ENCODE measurements around the gene PRKD1.

PRKD1 gene

DNA sequence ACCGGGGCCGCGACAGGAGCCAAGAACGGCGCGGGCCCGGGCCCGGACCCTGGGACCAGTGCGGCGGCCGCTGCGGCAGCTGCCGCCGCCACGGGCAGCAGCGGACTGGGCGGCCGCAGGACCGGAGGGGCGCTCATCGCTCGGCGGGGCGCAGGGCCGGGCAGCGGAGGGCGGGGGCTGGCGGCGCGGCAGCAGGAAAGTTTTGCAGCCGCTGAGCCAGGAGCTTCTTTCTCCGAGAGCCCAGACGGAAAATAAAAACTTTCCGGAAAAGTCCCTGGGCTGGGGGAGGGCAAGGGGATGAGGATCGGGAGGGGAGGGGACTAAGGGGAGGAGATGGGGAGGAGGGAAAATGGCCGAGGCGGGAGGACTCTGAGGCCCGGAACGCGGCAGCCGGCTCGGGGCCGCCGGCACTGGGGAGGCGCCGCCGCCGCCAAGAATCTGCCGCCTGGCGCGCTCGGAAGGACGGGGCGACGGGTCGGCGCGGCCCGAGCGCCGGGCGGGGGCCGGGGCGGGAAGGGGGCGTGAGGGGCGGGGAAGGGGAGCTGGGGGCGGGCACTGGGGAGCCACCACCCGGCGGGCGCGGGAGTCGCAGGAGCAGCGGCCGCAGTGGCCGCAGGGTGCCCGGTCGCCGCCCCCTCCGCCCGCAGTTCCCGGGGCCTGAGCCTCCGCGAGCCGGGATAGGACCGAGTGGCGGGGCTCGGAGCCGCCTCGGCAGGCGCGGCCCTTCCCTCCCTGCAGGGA, at the start of gene PRKD1:
Gene PRKD1 (minus strand): TSS at position 472 of the 741 bp plus-strand sequence.
- peak; percentile 26 for DNase-seq

DNA sequence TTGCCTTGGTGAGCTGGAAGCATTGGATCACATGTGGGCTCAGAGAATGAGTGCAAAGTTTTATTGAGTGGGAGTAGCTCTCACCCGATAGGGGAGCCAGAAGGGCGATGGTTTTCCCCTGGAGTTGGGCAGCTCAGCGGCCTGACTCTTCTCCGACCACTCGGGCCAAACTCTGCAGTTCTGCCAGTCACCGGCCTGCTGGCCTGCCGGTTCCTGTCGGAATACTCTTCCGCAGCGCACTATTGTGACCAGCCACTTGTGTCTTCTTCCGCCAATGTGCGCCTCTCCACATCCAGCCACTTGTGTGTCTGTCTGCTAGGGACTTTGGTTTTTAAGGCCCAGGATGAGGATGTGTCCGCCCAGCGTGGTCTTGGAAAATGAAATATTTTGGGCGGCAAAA, 43.5 kb upstream of the PRKD1 start:
- no peak for DNase-seq

DNA sequence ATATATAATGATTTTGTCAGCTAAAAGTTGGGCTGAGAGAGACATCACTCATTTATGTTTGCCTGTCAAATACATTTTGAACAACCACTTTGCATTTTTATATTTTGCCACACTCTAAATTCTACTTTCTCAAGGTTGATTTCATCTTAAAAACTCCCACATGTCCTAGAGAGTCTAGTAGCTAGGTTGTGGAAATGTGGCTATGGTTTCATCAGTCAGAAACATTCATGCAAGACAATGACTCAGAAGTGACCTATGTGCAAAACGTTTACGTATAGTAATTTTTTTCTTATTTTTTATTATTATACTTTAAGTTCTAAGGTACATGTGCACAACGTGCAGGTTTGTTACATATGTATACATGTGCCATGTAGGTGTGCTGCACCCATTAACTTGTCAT, 27.4 kb upstream of the PRKD1 start:
- no peak for DNase-seq

DNA sequence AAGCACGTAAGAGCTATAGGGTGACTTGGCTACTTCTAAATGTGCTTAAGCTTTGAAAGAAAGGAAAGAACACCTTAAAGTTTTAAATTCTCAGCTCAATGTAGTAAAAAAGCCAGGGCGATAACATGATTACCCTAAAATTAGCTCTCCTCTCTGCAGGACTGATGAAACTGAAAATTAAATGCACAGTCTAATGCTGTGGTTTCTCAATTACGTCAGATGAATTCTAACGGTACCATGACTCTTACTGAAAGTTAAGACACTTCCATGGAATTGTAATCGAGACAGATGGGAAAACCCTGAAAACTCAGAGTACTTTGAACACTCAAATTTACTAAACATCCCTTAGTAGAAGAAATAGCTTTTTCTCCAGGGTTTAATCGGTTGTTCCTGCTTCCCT, 25.9 kb upstream of the PRKD1 start:
- no peak for DNase-seq

DNA sequence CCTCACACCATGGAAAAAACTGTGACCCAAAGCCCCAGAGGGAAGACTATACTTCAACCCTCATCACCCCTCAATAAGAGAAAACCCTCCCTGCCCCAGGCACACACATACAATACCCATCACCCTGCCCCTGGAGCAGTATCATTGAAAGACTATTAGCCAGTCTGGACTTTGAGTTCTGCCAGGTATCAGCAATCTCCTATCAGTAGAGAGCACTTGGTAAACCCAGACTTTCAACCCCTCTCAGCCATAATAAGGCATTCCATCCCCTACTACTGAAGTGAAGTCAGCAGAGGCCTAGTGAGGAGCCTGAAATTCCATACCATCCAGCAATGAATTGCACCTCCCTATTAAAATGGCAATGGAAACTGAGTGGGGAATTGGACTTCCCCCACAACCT, 16.4 kb upstream of the PRKD1 start:
- no peak for DNase-seq

DNA sequence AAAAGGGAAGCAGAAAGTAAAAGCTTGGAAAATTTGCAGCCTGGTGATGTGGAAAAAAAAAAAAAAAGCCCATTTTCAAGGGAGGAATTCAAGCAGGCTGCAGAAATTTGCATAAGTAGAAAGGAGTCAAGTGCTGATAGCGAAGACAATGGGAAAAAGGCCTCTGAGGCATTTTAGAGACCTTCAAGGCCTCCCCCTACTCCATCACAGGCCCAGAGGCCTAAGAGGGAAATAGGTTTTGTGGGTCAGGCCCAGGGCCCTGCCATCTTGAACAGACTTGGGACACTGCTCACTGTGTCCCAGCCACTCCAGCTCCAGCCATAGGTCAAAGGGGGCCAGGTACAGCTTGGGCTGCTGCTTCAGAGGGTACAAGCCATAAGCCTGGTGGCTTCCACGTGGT, 13.8 kb upstream of the PRKD1 start:
- no peak for DNase-seq

DNA sequence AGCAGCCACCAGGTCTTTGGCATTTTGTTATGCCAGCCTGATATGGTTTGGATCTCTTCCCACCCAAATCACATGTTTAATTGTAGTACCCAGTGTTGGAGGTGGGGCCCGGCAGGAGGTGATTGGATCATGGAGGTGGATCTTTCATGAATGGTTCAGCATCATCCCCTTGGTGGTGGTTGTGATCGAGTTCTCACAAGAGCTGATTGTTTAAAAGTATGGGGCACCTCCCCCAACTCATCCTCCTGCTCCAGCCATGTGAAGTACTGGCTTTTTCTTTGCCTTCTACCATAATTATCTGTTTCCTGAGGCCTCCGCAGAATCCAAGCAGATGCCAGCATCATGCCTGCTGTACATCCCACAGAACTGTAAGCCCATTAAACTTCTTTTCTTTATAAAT, 12.8 kb upstream of the PRKD1 start:
- no peak for DNase-seq

DNA sequence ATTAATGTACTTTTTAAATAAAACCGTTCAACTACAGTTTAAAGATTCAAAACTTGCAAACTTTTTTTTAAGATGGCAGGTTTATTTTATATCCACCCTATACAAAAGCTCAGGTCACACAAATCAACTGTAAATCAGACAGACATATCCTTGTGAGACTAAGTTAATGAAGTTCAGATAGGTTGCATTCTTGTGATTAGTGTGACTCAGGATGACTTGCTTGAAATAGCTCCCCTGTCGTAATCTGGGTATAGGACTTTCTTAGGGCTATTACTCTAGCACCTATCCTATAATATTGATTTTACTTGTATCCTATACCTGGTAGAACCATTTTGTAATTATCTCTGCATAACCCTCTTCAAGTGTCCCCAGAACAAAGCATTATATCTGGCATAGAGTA, 9.5 kb upstream of the PRKD1 start:
- no peak for DNase-seq

DNA sequence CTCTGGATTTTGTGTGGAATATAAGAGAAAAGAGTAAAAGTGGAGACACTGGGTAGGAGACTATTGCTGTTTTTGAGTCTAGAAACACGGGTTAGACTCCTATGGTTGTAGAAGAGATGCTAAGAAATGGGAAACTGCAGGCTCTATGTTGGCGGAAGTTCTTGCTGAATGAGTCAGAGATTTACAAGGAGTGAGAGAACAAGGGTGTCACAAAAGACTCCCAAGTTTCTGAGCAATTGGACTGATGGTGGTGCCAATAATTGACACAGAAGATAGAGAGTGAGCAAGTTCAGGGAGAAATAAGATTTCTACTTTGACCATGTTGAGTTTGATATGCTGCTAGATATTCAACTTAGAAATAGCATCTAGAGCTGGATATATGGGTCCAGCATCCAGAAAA, 2.6 kb upstream of the PRKD1 start:
- no peak for DNase-seq

DNA sequence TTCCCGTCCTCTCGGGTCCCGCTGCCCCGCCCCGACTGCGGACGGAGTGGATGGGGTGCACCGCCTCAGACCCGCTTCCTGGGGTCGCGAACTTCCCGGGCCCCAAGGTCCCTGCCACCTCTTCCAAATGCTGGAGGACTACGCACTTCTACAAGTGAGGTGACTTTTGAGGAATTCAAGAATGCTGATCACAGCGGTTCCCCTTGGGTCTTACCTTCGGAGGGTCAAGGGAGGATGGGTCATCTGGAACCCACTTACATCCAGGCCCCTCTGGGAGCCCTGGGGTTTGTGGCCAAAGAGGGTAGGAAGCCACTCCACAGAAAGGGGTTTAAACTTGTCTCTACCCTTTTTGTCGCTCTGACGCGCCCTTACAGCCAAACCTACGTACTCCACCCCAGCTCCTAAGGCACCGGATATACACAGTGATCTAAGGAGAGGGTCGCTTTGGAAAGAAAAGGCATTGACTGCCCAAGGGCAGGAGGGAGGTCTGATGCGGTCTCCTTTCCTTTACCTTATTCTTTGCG, 532 bp upstream of the PRKD1 start:
- no peak for DNase-seq

DNA sequence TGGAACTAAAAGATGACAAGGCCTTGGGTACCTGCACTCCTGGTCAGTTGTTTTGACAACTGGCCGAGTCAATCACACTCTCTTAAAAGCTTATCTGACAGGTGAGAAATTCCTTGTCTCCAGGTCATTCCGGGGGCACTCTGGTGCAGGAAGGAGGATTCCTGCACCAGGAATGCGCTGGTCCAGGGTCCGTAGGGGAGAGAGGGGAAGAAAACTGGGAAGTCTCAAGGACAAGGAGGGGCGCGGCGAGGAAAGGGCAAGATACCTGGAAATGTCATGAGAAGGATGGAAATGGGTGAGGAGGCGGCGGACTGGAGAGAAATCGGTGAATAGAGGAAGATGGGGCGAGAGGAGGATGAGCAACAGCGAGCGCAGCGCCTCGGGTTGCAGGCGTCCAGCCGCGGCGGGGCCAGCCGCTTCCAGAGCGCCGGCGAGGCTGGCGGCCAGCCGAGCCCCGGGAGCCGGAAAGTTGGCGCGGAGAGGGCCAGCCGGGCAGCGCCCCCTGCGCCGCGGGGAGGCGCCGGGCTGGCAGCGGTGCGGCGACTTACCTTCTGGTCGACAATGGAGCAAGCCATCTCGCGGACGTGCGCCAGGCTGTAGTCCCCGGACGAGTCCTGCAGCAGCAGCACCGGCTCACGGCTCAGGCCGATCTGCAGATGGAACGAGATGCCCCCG, 809 bp downstream of the PRKD1 start:
- no peak for DNase-seq

DNA sequence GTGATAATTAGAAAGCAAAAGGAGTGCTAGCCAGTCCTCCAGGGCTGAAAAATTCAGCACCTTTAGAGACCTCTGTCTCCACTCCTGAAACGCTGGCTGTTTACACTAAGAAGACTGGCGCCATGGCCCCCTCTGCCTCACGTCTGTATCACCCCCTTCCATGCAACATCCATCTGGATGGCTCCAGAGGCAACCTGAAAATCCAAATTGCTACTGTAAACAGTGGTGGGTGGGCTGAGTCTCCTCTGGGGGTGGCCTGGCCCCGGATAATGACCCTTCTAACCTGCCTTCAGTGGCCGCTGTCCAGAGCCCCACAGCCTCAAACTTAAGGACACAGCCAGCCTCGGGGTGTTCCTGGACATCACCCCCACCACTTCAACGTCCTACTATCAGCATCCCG, 1.4 kb downstream of the PRKD1 start:
- peak; percentile 21 for DNase-seq

DNA sequence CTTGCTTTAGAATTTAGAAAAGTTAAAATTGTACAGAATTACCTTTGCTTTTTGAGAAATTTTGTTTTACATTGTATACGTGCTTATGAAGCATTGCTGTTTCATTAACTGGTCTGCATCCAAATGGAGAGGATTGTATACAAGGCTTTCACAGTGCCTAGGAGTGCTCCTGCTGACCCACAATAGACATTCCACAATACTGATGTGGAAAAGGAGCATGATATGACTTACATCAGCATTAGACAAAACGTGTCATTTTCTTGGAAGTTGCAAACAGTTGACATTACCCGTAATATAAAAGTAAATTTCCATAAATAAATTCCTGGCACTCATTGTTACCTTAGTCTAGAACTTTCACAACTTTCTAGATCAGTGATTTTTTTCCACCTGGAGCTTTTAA, 1.9 kb downstream of the PRKD1 start:
- no peak for DNase-seq

DNA sequence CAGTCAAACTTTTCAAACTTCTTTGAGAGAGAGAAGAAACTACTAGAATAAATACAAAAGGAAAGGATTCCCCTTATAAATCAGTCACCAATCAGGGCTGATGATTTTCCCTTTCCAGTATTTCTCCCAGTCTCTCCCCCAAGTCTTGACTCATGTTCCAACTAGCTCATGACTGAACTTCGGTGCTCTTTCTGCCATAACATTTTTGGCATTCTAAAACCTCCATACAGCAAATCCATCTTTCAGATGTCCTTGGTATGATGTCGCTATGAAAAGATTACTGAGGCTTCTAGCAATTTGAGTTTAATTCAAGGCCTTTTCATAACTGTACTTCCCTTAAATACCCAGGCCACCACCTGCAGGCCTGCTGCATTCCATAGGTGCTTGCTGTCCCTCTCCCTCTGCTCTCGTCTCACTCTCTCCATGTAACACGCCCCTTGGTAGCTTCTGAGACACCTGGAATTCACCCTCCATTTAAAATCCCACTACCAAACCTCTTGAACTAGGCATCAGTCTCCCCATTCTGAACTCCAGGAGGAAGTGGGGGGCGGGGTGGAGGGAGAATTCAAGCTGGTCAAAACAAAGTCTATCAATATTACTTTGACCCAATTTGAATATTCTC, 2.4 kb downstream of the PRKD1 start:
- DNase-seq = no peak

DNA sequence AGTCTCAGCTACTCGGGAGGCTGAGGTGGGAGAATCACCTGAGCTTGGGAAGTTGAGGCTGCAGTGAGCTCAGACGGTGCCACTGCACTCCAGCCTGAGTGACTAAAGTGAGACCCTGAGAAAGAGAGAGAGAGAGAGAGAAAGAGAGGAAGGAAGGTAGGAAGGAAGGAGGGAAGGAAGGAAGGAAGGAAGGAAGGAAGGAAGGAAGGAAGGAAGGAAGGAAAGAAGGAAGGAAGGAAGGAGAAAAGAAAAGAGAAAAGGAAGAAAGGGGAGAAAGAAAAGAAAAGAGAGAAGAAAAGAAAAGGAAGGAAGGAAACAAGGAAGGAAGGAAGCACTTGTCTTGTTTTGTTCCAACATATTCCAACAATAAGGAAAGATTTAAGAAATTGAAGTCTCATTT, 7.8 kb downstream of the PRKD1 start:
- DNase-seq = no peak

DNA sequence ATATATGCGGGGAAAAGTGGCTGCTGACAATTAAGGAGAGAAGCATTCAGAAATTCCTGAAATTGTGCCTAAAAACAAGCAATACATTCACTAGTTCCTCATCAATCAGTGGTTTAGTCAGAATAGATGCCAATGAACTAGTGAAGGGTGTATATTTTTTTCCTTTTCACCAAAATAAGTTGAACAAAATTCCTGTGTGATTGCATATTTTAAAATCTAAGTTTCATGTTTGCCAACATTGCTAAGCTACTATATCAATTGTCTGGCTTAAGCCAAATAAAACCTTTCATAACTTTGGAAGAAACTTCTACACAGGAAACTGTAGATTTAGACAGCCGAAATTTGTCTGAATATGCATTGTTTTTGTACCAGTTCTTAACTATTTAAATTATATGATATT, 8.7 kb downstream of the PRKD1 start:
- DNase-seq = no peak

DNA sequence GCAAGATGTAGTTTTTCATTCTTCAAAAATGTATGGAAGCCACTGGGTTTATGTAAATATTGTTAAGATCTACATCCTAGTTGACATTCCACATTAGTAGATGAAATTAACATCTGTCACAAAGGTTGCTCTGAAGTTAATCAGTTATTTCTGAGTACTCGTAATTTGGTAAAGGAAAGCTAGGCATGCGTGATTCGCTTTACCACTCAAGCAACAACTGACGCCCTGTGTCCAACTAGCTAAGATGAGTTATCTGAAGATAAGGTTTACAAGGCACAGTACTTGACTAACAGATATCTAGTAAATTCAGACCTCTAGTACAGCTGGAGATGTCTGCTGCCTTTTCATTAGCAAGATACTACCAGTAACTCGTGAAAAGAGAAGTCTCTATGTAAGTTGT, 14.1 kb downstream of the PRKD1 start:
- DNase-seq = no peak

DNA sequence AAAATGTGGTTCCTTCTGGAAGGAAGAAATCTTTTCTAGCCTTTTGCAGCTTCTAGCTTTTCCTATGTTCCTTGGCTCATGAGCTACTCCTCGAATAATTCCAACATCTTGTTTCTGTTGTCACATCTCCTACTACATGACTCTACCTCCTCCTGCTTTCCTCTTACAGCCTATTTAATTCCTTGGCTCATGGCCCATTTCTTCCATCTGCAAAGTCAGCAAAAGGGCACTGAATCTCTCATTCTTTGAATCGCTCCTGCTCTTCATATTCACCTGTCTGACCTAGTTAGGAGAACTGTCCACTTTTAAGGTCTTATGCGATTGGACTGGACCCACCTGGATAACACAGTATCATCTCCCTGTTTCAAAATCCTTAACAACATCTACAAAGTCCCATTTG, 15.8 kb downstream of the PRKD1 start:
- peak; percentile 27 for DNase-seq

DNA sequence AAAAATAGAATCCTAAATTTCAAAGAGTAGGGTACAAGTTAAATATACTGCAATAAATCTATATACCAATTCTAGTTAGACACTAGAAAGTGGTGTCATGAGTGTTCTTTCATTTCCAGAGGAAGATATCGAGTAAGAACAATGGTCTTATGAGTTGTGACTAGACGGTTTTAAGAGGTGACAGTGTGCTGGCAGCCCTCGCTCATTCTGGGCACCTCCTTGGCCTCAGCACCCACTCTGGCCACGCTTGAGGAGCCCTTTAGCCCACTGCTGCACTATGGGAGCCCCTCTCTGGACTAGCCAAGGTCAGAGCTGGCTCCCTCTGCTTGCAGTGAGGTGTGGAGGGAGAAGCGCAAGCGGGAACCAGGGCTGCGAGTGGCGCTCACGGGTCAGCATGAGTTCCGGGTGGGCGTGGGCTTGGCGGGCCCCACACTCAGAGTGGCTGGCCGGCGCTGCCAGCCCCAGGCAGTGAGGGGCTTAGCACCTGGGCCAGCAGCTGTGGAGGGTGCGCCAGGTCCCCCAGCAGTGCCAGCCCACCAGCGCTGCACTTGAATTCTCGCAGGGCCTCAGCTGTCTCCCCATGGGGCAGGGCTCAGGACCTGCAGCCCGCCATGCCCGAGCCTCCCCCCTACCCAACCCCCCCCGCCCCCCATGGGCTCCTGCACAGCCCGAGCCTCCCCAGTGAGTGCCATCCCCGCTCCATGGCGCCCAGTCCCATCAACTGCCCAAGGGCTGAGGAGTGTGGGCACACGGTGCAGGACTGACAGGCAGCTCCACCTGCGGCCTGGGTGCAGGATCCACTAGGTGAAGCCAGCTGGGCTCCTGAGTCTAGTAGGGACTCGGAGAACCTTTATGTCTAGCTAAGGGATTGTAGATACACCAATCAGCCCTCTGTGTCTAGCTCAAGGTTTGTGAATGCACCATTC, 18.7 kb downstream of the PRKD1 start:
- no peak for DNase-seq

DNA sequence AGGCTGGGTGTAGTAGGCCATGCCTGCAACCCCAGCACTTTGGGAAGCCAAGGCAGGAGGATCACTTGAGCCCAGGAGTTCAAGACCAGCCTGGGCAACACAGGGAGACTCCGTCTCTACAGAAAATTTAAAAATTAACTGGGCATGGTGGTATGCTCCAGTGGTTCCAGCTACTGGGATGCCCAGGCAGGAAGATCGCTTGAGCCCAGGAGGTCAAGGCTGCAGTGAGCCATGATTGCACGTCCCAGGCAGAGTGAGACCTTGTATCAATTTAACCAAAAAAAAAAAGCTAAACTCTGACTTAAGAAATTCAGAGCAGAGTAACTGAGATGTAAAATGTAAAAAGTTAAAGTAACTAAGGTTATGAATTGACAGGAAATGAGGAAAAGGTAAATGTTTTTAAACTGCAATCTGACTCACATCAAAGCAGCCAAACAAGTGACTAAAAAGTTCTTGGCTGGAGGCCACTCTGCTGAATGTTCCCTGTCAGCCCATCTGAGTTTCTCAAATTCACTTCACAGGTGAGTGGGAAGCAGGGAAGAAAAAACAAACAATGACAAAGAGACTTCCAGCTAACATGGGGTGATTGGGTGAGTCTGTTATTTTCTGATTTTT, 21.3 kb downstream of the PRKD1 start:
- no peak for DNase-seq

DNA sequence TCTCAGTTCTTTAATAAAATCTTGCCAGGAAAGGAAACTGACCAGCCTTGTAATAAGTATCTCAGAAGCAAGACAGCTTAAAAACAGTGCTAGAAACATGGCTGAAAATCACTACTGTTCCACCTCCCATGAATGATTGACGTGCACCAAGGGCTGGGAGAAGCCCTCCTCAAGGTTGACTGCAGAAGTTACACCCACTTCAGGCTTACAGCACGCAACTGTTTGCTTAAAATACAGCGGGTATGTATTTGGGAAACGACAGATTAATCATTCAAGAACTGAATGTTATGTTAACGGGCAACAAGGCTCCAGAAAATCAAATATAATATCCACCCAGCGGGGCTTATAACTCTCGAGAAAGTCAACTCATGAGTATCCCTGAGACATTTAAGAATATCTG, 22.1 kb downstream of the PRKD1 start:
- DNase-seq = no peak

DNA sequence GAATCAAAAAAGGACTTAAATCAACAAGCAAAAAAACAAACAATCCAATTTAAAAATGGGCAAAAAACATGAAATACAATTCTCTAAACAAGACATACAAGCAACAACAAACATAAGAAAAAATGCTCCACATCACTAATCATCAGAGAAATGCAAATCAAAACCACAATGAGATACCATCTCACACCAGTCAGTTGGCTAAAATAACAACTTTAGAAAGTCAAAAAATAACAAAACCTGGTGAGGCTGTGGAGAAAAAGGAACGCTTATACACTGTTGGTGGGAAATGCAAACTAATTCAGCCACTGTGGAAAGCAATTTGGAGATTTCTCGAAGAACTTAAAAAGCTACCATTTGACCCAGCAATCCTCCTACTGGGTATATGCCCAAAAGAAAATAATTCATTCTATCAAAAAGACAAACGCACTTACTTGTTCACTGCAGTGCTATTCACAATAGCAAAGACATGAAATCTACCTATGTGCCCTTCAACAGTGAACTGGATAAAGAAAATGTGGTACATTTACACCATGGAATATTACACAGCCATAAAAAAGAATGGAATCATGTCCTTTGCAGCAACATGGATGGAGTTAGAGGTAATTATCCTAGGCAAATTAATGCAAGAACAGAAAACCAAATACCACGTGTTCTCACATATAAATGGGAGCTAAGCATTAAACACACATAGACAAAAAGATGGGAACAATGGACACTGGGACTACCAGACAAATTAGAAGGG, 26.9 kb downstream of the PRKD1 start:
- no peak for DNase-seq
